Colonic mucosa (tissue), 4 donors: ENCODE results near the gene VPS26B. TPM values are rescaled to one million over a fixed set of nuclear protein-coding genes. Genes with fewer than 3 reads are reported as not detected.

Experiments
- DNase-seq: peaks from one replicate; pipeline ENCODE4 v3.0.0-alpha.2; 2020
- H3K27ac ChIP-seq: fragments of 200-600 bp; one replicate; pipeline ENCODE4 v1.8.0; 2021
- H3K27me3 ChIP-seq: fragments of 200-600 bp; one replicate; pipeline ENCODE4 v1.8.0; 2021
- H3K36me3 ChIP-seq: fragments of 200-600 bp; one replicate; pipeline ENCODE4 v1.8.0; 2021
- H3K4me1 ChIP-seq: fragments of 200-600 bp; one replicate; pipeline ENCODE4 v1.8.0; 2021; ENCODE audit warnings: mild to moderate bottlenecking
- H3K4me3 ChIP-seq: fragments of 200-600 bp; one replicate; pipeline ENCODE4 v1.8.0; 2021
- H3K9ac ChIP-seq, 2 donors: one replicate each; pipeline ENCODE4 v1.7.0; 2013; ENCODE audit warnings: control low read depth in 2 of 2, low read depth in 2 of 2, low read length in 2 of 2
- H3K9me3 ChIP-seq: fragments of 200-600 bp; one replicate; pipeline ENCODE4 v1.8.0; 2021
- CTCF ChIP-seq: fragments of 200-600 bp; IDR thresholded peaks from one replicate; pipeline ENCODE4 v1.8.0; 2022; ENCODE audit warnings: antibody characterized with exemption, mild to moderate bottlenecking
- intact Hi-C: fragments of 100-400 bp; cut with DNase I; formaldehyde crosslinking; loops from one replicate; pipeline ENCODE4 v1.14.1; 2022
- total RNA-seq, 2 donors: library from RNA; stranded (reverse); fragmentation: NEBNext Ultra II Directional in 1 of 2; extraction: Animal tissue kit (Norgen Biotek cat#: 25700) in 1 of 2; gene quantifications; one replicate each; pipeline ENCODE4 v1.2.1, GENCODE V29; 2021
- donor health status: healthy.
- donor health status: DM: no; HTN: no; CAD: no.
- donor health status: DM: no; HTN: no; CAD: no.

Gene VPS26B
- total RNA-seq, 2 donors from 2014 or later = 41.4 to 47.4 TPM

- H3K9me3 ChIP-seq = no peaks in the 10 kb centered on the region
- H3K27ac ChIP-seq = no peak overlapping the region
- TF ChIP-seq CTCF = no peak
- no peak overlapping the region for H3K9ac ChIP-seq
- H3K27me3 ChIP-seq = peaks cover 2% of the 10 kb centered on the region
- no peaks in the 10 kb centered on the region for H3K36me3 ChIP-seq
- intact Hi-C loops = no loop called here
- no peaks in the 10 kb centered on the region for H3K4me1 ChIP-seq
- no peak overlapping the region for H3K4me3 ChIP-seq
- peak; percentile 32 for DNase-seq
Observed at GRCh38 chr11:134266841-134267251, 42.4 kb downstream of the VPS26B start.

GRCh38 chr11:134267461-134267860 lies 43.0 kb downstream of the VPS26B start:
- Histone ChIP-seq H3K36me3 (no peaks in the 10 kb centered on the region), H3K9me3 (no peaks in the 10 kb centered on the region), H3K4me1 (no peaks in the 10 kb centered on the region), H3K9ac (no peak overlapping the region), H3K27ac (no peak overlapping the region), H3K4me3 (no peak overlapping the region), H3K27me3 (peaks cover 6% of the 10 kb centered on the region)
- no peak for TF ChIP-seq CTCF
- no peak for DNase-seq
- intact Hi-C loops = no loop called here

- Histone ChIP-seq H3K9ac (no peak overlapping the region), H3K9me3 (no peaks in the 10 kb centered on the region), H3K27me3 (peaks cover 11% of the 10 kb centered on the region), H3K27ac (no peak overlapping the region), H3K4me3 (no peak overlapping the region), H3K36me3 (no peaks in the 10 kb centered on the region), H3K4me1 (no peaks in the 10 kb centered on the region)
- intact Hi-C loops = no loop called here
- no peak for DNase-seq
- TF ChIP-seq CTCF = no peak
Observed at GRCh38 chr11:134267966-134268365, 43.5 kb downstream of the VPS26B start.

GRCh38 chr11:134270250-134270714 lies 45.8 kb downstream of the VPS26B start:
- TF ChIP-seq CTCF = no peak
- intact Hi-C loops = loop anchor here (5.0 kb wide), 1 partner anchor 57 kb away; no protein-coding TSS in a partner anchor
- Histone ChIP-seq H3K4me3 (no peak overlapping the region), H3K27ac (no peak overlapping the region), H3K36me3 (no peaks in the 10 kb centered on the region), H3K27me3 (peaks cover 30% of the 10 kb centered on the region), H3K4me1 (no peaks in the 10 kb centered on the region), H3K9ac (no peak overlapping the region), H3K9me3 (no peaks in the 10 kb centered on the region)
- DNase-seq = no peak

- H3K9me3 ChIP-seq = no peaks in the 10 kb centered on the region
- no peak overlapping the region for H3K27ac ChIP-seq
- no peak overlapping the region for H3K9ac ChIP-seq
- intact Hi-C loops = loop anchor here (5.0 kb wide), 1 partner anchor 55 kb away; no protein-coding TSS in a partner anchor
- no peak for DNase-seq
- peaks cover 46% of the 10 kb centered on the region for H3K27me3 ChIP-seq
- H3K4me3 ChIP-seq = no peak overlapping the region
- no peaks in the 10 kb centered on the region for H3K4me1 ChIP-seq
- TF ChIP-seq CTCF = no peak
- no peaks in the 10 kb centered on the region for H3K36me3 ChIP-seq
Observed at GRCh38 chr11:134271978-134272377, 47.5 kb downstream of the VPS26B start.
